ENCODE results near the gene CSF2RB. TPM values are rescaled to one million over a fixed set of nuclear protein-coding genes. Genes with fewer than 3 reads are reported as not detected.
A peak's percentile ranks its signal among the peaks of the same experiment; 100 is the strongest.

CSF2RB gene
- total and polyA plus RNA-seq, 10 of the 15 experiments (the other 5 are each of a cell fraction or from before 2014, with no cell fraction given) = 0.82 to 12.5 (median 5.4) TPM

DNA sequence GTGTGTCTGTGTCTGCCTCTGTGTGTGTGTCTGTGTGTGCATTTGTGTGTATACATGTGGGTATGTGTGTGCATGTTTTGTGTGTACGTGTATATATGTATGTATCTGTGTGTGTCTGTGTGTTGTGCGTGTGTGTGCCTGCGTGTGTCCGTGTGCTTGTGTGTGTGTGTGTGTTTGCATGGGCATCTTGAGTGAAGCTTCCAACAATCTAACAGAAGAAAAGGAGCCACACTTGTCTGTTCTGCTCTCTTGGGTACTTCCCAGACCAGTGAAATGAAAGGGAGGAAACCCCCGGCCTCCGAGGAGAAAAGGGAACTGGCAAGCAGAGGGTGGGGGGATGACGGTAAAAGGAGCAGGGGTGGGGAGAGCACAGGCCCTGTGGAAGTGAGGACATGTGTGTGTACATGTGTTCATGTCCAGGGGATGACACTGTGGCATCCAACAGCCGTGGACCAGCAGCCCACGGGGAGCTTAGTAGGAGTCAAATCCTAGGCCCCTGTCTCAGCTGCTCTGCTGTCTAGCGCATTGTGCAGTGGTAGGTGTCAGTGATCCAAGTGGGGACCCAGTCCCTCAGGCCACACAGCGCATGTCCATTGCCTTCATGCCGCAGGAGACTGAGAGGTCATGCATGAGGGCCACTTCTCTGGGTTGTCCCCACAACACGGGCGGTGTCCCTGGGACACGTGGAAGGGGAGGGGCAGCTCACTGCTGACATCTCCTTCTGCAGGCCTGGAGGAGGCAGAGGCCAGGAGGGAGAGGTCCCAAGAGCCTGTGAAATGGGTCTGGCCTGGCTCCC is 8.1 kb downstream of the CSF2RB start (continued):
- TF ChIP-seq KDM1A (IDR thresholded peaks at IDR 0.05; ENCODE audit: borderline replicate concordance) (no peak), SMAD1 (IDR thresholded peaks at IDR 0.05; ENCODE audit: low read depth, partially characterized antibody) (no peak), SREBF1 (IDR thresholded peaks at IDR 0.05; ENCODE audit: low read length) (no peak), SP1 (IDR thresholded peaks at IDR 0.05; ENCODE audit: low read depth, low read length) (no peak), MEF2B (IDR thresholded peaks at IDR 0.05; ENCODE audit: partially characterized antibody, poor library complexity, severe bottlenecking) (peak; percentile 69), BRCA1 (IDR thresholded peaks at IDR 0.05; ENCODE audit: low read depth, low read length) (no peak), EED (IDR thresholded peaks at IDR 0.05; ENCODE audit: low read depth) (peak; percentile 76), GATAD2B (conservative IDR thresholded peaks at IDR 0.05; ENCODE audit: low read depth) (0 out of 2 replicates have a peak, but pooled peaks have one; percentile 46), CHD2 (IDR thresholded peaks at IDR 0.05; ENCODE audit: borderline replicate concordance, low read depth, low read length) (0 out of 2 replicates have a peak, but pooled peaks have one; percentile 12), JUNB (IDR thresholded peaks at IDR 0.05) (0 out of 2 replicates have a peak, but pooled peaks have one; percentile 31), NRF1 (conservative IDR thresholded peaks at IDR 0.05; ENCODE audit: low read depth, low read length) (no peak), HCFC1 (IDR thresholded peaks at IDR 0.05; ENCODE audit: low read length) (no peak), TBL1XR1 (IDR thresholded peaks at IDR 0.05; ENCODE audit: low read depth, low read length) (no peak), TCF7 (IDR thresholded peaks at IDR 0.05; ENCODE audit: borderline replicate concordance) (no peak), ZBED1 (IDR thresholded peaks at IDR 0.05; ENCODE audit: borderline replicate concordance) (peak; percentile 31; the same call in 1 of the 2 replicates), ZNF384 (IDR thresholded peaks at IDR 0.05; ENCODE audit: borderline replicate concordance, low read depth, low read length) (no peak), CHD1 (IDR thresholded peaks at IDR 0.05; ENCODE audit: low read depth, low read length) (no peak), TAF1 (IDR thresholded peaks at IDR 0.05; ENCODE audit: borderline replicate concordance, low read depth, low read length) (0 out of 2 replicates have a peak, but pooled peaks have one; percentile 40), SIN3A (IDR thresholded peaks at IDR 0.05; ENCODE audit: low read depth, low read length) (no peak)
- TF ChIP-seq, protein P1, sequence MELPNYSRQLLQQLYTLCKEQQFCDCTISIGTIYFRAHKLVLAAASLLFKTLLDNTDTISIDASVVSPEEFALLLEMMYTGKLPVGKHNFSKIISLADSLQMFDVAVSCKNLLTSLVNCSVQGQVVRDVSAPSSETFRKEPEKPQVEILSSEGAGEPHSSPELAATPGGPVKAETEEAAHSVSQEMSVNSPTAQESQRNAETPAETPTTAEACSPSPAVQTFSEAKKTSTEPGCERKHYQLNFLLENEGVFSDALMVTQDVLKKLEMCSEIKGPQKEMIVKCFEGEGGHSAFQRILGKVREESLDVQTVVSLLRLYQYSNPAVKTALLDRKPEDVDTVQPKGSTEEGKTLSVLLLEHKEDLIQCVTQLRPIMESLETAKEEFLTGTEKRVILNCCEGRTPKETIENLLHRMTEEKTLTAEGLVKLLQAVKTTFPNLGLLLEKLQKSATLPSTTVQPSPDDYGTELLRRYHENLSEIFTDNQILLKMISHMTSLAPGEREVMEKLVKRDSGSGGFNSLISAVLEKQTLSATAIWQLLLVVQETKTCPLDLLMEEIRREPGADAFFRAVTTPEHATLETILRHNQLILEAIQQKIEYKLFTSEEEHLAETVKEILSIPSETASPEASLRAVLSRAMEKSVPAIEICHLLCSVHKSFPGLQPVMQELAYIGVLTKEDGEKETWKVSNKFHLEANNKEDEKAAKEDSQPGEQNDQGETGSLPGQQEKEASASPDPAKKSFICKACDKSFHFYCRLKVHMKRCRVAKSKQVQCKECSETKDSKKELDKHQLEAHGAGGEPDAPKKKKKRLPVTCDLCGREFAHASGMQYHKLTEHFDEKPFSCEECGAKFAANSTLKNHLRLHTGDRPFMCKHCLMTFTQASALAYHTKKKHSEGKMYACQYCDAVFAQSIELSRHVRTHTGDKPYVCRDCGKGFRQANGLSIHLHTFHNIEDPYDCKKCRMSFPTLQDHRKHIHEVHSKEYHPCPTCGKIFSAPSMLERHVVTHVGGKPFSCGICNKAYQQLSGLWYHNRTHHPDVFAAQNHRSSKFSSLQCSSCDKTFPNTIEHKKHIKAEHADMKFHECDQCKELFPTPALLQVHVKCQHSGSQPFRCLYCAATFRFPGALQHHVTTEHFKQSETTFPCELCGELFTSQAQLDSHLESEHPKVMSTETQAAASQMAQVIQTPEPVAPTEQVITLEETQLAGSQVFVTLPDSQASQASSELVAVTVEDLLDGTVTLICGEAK (IDR thresholded peaks at IDR 0.05; ENCODE audit: borderline replicate concordance) = no peak
- TF ChIP-seq, protein P2, sequence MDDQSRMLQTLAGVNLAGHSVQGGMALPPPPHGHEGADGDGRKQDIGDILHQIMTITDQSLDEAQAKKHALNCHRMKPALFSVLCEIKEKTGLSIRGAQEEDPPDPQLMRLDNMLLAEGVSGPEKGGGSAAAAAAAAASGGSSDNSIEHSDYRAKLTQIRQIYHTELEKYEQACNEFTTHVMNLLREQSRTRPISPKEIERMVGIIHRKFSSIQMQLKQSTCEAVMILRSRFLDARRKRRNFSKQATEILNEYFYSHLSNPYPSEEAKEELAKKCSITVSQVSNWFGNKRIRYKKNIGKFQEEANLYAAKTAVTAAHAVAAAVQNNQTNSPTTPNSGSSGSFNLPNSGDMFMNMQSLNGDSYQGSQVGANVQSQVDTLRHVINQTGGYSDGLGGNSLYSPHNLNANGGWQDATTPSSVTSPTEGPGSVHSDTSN (IDR thresholded peaks at IDR 0.05; ENCODE audit: insufficient replicate concordance, low read depth, low read length) = no peak
- TF ChIP-seq, protein P3, sequence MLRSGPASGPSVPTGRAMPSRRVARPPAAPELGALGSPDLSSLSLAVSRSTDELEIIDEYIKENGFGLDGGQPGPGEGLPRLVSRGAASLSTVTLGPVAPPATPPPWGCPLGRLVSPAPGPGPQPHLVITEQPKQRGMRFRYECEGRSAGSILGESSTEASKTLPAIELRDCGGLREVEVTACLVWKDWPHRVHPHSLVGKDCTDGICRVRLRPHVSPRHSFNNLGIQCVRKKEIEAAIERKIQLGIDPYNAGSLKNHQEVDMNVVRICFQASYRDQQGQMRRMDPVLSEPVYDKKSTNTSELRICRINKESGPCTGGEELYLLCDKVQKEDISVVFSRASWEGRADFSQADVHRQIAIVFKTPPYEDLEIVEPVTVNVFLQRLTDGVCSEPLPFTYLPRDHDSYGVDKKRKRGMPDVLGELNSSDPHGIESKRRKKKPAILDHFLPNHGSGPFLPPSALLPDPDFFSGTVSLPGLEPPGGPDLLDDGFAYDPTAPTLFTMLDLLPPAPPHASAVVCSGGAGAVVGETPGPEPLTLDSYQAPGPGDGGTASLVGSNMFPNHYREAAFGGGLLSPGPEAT (IDR thresholded peaks at IDR 0.05; ENCODE audit: low read depth) = peak; percentile 98
- TF ChIP-seq, protein P4, sequence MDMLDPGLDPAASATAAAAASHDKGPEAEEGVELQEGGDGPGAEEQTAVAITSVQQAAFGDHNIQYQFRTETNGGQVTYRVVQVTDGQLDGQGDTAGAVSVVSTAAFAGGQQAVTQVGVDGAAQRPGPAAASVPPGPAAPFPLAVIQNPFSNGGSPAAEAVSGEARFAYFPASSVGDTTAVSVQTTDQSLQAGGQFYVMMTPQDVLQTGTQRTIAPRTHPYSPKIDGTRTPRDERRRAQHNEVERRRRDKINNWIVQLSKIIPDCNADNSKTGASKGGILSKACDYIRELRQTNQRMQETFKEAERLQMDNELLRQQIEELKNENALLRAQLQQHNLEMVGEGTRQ (IDR thresholded peaks at IDR 0.05; ENCODE audit: borderline replicate concordance, low read depth, low read length) = no peak

All from GM12878 (cell line).